GM12878 (cell line): Measurements from ENCODE around the gene FAT1.

Experiments
- CBX5 ChIP-seq: sonication (generic); IDR thresholded peaks from 2 replicates; pipeline ENCODE4 v1.6.1; 2016; ENCODE audit warnings: low read depth, moderate library complexity, mild to moderate bottlenecking, inconsistent platforms
- CEBPB ChIP-seq, 2 experiments: fragments of 150-350 bp in 1 of 2; IDR thresholded peaks; 2 replicates each; pipeline ENCODE4 v1.6.1; 2012 to 2014; ENCODE audit warnings: low read depth in 2 of 2, low read length in 2 of 2, borderline replicate concordance in 1 of 2, inconsistent platforms in 1 of 2
- EP300 ChIP-seq, 2 experiments: fragments of 150-350 bp in 1 of 2; IDR thresholded peaks; 2 replicates each; pipeline ENCODE4 v1.6.1; 2011 to 2012; ENCODE audit warnings: low read depth in 2 of 2, low read length in 2 of 2, borderline replicate concordance in 1 of 2, improper control_type of control experiment in 1 of 2, inconsistent platforms in 1 of 2; ENCODE audit not compliant: control insufficient read depth in 1 of 2
- HDAC6 ChIP-seq: fragments of 200-600 bp; sonication (generic); IDR thresholded peaks from one replicate; pipeline ENCODE4 v1.8.0; 2017; ENCODE audit warnings: antibody characterized with exemption; ENCODE audit not compliant: unreplicated experiment
- POLR2A ChIP-seq: IDR thresholded peaks from 2 replicates; pipeline ENCODE4 v1.6.1; 2011; ENCODE audit warnings: low read depth, mild to moderate bottlenecking, low read length
- RELA ChIP-seq: fragments of 450-650 bp; IDR thresholded peaks from 2 replicates; pipeline ENCODE4 v1.8.0; 2014; ENCODE audit warnings: borderline replicate concordance; ENCODE audit not compliant: partially characterized antibody
- SMC3 ChIP-seq: IDR thresholded peaks from 2 replicates; pipeline ENCODE4 v1.6.1; 2011; ENCODE audit warnings: low read length, improper control_type of control experiment, borderline replicate concordance
- SUZ12 ChIP-seq: fragments of 200-600 bp; sonication (generic); IDR thresholded peaks from one replicate; pipeline ENCODE4 v1.6.1; 2018; ENCODE audit warnings: antibody characterized with exemption, mild to moderate bottlenecking; ENCODE audit not compliant: unreplicated experiment
- TAF1 ChIP-seq: IDR thresholded peaks from 2 replicates; pipeline ENCODE4 v1.6.1; 2011; ENCODE audit warnings: mild to moderate bottlenecking, low read depth, low read length, borderline replicate concordance
- TF ChIP-seq, protein P1 (sequence below): fragments of 450-650 bp; IDR thresholded peaks from 2 replicates; pipeline ENCODE4 v1.6.1; 2017; ENCODE audit warnings: antibody characterized with exemption, mild to moderate bottlenecking, moderate library complexity
- TF ChIP-seq, protein P2 (sequence below): IDR thresholded peaks from 2 replicates; pipeline ENCODE4 v1.6.1; 2011; ENCODE audit warnings: low read depth, mild to moderate bottlenecking, low read length, moderate library complexity, borderline replicate concordance; ENCODE audit errors: extremely low read depth
- TF ChIP-seq, protein P3 (sequence below): IDR thresholded peaks from 2 replicates; pipeline ENCODE4 v1.6.1; 2012; ENCODE audit warnings: low read depth, low read length, improper control_type of control experiment
- TF ChIP-seq, protein P4 (sequence below), 3 experiments: IDR thresholded peaks in 2 of 3; conservative IDR thresholded peaks in 1 of 3; 2 replicates each; pipeline ENCODE4 v1.5.1; 2011; ENCODE audit warnings: low read depth in 3 of 3, low read length in 3 of 3, mild to moderate bottlenecking in 3 of 3, control low read depth in 2 of 3, moderate library complexity in 2 of 3, inconsistent platforms in 1 of 3, mixed read lengths in 1 of 3; ENCODE audit not compliant: control insufficient read depth in 2 of 3, insufficient read depth in 1 of 3; ENCODE audit errors: extremely low read depth in 1 of 3

DNA sequence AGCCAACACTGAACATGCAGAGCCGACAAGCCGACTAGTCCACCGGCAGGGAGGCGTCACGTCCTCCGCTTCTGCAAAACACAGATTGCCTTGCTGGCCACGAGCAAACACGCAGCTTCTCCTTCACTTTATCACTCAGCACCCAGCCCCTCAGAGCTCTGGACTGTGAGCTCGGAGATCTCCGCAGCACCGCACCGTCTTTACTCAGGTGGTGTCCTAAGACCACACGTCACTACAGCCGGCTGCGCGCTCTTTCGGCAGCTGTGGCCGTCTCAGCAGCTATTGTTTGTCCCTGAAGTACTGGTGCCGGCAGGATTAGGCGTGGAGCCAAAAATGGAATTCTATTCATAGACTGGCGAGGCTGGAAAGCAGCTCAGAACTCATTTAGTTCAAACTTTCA, 72.0 kb downstream of the FAT1 start:
- TF ChIP-seq, protein P1, sequence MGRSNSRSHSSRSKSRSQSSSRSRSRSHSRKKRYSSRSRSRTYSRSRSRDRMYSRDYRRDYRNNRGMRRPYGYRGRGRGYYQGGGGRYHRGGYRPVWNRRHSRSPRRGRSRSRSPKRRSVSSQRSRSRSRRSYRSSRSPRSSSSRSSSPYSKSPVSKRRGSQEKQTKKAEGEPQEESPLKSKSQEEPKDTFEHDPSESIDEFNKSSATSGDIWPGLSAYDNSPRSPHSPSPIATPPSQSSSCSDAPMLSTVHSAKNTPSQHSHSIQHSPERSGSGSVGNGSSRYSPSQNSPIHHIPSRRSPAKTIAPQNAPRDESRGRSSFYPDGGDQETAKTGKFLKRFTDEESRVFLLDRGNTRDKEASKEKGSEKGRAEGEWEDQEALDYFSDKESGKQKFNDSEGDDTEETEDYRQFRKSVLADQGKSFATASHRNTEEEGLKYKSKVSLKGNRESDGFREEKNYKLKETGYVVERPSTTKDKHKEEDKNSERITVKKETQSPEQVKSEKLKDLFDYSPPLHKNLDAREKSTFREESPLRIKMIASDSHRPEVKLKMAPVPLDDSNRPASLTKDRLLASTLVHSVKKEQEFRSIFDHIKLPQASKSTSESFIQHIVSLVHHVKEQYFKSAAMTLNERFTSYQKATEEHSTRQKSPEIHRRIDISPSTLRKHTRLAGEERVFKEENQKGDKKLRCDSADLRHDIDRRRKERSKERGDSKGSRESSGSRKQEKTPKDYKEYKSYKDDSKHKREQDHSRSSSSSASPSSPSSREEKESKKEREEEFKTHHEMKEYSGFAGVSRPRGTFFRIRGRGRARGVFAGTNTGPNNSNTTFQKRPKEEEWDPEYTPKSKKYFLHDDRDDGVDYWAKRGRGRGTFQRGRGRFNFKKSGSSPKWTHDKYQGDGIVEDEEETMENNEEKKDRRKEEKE = no peak
- TF ChIP-seq, protein P2, sequence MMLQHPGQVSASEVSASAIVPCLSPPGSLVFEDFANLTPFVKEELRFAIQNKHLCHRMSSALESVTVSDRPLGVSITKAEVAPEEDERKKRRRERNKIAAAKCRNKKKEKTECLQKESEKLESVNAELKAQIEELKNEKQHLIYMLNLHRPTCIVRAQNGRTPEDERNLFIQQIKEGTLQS = no peak
- TF ChIP-seq, protein P3, sequence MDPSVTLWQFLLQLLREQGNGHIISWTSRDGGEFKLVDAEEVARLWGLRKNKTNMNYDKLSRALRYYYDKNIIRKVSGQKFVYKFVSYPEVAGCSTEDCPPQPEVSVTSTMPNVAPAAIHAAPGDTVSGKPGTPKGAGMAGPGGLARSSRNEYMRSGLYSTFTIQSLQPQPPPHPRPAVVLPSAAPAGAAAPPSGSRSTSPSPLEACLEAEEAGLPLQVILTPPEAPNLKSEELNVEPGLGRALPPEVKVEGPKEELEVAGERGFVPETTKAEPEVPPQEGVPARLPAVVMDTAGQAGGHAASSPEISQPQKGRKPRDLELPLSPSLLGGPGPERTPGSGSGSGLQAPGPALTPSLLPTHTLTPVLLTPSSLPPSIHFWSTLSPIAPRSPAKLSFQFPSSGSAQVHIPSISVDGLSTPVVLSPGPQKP = no peak
- TF ChIP-seq TAF1 = no peak
- TF ChIP-seq CBX5 = no peak
- TF ChIP-seq HDAC6 = no peak
- TF ChIP-seq, protein P4, sequence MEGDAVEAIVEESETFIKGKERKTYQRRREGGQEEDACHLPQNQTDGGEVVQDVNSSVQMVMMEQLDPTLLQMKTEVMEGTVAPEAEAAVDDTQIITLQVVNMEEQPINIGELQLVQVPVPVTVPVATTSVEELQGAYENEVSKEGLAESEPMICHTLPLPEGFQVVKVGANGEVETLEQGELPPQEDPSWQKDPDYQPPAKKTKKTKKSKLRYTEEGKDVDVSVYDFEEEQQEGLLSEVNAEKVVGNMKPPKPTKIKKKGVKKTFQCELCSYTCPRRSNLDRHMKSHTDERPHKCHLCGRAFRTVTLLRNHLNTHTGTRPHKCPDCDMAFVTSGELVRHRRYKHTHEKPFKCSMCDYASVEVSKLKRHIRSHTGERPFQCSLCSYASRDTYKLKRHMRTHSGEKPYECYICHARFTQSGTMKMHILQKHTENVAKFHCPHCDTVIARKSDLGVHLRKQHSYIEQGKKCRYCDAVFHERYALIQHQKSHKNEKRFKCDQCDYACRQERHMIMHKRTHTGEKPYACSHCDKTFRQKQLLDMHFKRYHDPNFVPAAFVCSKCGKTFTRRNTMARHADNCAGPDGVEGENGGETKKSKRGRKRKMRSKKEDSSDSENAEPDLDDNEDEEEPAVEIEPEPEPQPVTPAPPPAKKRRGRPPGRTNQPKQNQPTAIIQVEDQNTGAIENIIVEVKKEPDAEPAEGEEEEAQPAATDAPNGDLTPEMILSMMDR (IDR thresholded peaks at IDR 0.05 in 2 of 3, conservative IDR thresholded peaks at IDR 0.05 in 1 of 3; ENCODE audit: control insufficient read depth in 2 of 3, extremely low read depth in 1 of 3, insufficient read depth in 1 of 3, low read depth in 3 of 3, low read length in 3 of 3) = no peak
- TF ChIP-seq SMC3 = no peak
- no peak for TF ChIP-seq CEBPB (IDR thresholded peaks at IDR 0.05; ENCODE audit: borderline replicate concordance in 1 of 2, low read depth in 2 of 2, low read length in 2 of 2)
- TF ChIP-seq POLR2A = no peak
- TF ChIP-seq SUZ12 = no peak
- no peak for TF ChIP-seq RELA
- no peak for TF ChIP-seq EP300 (IDR thresholded peaks at IDR 0.05; ENCODE audit: borderline replicate concordance in 1 of 2, control insufficient read depth in 1 of 2, low read depth in 2 of 2, low read length in 2 of 2)
